ENCODE results near the gene IER2.

DNA sequence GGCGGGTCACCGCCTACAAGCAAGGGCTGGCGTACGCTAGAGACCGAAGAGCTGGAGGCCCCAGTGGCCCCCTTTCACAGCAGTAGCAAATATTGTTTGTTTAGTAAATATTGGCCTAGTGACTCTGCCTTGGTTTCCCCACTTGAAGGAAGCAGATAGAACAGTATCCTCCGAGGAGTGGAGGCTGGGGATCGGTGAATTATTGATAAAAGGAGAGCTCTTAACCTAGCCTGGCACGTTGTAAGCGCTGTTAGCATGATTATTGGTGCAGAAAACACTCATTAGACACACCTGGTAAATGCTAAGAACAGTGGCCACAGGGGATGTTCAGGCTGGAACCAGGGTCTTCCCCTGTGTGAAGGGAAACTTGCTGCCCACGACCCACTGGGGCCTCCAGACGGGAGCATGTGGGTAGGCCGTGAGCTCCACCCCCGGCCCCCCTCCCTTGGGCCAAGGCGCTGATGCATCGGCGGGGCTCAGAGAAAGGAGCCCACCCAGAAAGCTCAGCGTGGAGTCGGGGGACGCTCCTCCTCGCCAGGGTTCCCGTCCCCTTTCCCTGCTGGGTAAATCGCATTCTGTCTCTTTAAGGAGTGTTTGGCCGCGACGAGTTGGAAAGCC, 2.3 kb downstream of the IER2 start:
- TF ChIP-seq, protein P1, sequence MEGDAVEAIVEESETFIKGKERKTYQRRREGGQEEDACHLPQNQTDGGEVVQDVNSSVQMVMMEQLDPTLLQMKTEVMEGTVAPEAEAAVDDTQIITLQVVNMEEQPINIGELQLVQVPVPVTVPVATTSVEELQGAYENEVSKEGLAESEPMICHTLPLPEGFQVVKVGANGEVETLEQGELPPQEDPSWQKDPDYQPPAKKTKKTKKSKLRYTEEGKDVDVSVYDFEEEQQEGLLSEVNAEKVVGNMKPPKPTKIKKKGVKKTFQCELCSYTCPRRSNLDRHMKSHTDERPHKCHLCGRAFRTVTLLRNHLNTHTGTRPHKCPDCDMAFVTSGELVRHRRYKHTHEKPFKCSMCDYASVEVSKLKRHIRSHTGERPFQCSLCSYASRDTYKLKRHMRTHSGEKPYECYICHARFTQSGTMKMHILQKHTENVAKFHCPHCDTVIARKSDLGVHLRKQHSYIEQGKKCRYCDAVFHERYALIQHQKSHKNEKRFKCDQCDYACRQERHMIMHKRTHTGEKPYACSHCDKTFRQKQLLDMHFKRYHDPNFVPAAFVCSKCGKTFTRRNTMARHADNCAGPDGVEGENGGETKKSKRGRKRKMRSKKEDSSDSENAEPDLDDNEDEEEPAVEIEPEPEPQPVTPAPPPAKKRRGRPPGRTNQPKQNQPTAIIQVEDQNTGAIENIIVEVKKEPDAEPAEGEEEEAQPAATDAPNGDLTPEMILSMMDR (IDR thresholded peaks at IDR 0.05 in 8 of 11, conservative IDR thresholded peaks at IDR 0.05 in 3 of 11): no peak
- no peak for TF ChIP-seq POLR2A (IDR thresholded peaks at IDR 0.05)
- TF ChIP-seq POLR2AphosphoS5 (IDR thresholded peaks at IDR 0.05): no peak

All from spleen (tissue), 7 donors.